Trophoblast cell (in vitro differentiated cells and primary cell): ENCODE data around the gene SLC5A8.

ENCODE experiments used
- DNase-seq, 2 donors: peaks; one replicate each; pipeline ENCODE4 v3.0.0-alpha.2; 2016
- H2AFZ ChIP-seq: 2 replicates; pipeline ENCODE4 v1.6.1; 2013; ENCODE audit warnings: low read length, moderate library complexity, mild to moderate bottlenecking; ENCODE audit not compliant: insufficient read depth, poor library complexity
- H2AK5ac ChIP-seq: 2 replicates; pipeline ENCODE4 v1.6.1; 2013; ENCODE audit warnings: mild to moderate bottlenecking, low read length
- H2BK120ac ChIP-seq: 2 replicates; pipeline ENCODE4 v1.6.1; 2013; ENCODE audit warnings: low read length, mild to moderate bottlenecking, moderate library complexity; ENCODE audit not compliant: insufficient read depth, poor library complexity
- H2BK12ac ChIP-seq: 2 replicates; pipeline ENCODE4 v1.6.1; 2013; ENCODE audit warnings: mild to moderate bottlenecking, low read length, moderate library complexity
- H2BK5ac ChIP-seq: 2 replicates; pipeline ENCODE4 v1.6.1; 2013; ENCODE audit warnings: low read length, low read depth, moderate library complexity, mild to moderate bottlenecking; ENCODE audit not compliant: poor library complexity
- H3K14ac ChIP-seq: 2 replicates; pipeline ENCODE4 v1.6.1; 2013; ENCODE audit warnings: mild to moderate bottlenecking, low read length
- H3K18ac ChIP-seq: 2 replicates; pipeline ENCODE4 v1.6.1; 2013; ENCODE audit warnings: mild to moderate bottlenecking, low read length
- H3K23ac ChIP-seq: 2 replicates; pipeline ENCODE4 v1.6.1; 2013; ENCODE audit warnings: low read length
- H3K27ac ChIP-seq: 2 replicates; pipeline ENCODE4 v1.5.1; 2013; ENCODE audit warnings: low read depth, mild to moderate bottlenecking, inconsistent platforms, low read length, moderate library complexity
- H3K27me3 ChIP-seq: 2 replicates; pipeline ENCODE4 v1.6.1; 2013; ENCODE audit warnings: inconsistent platforms, mild to moderate bottlenecking, low read length, moderate library complexity; ENCODE audit not compliant: insufficient read depth
- H3K36me3 ChIP-seq, 2 experiments: 1 replicate in 1 of 2; 2 replicates in 1 of 2; pipeline ENCODE4 v1.6.1; 2013; ENCODE audit warnings: low read length in 2 of 2, mild to moderate bottlenecking in 2 of 2, moderate library complexity in 1 of 2; ENCODE audit not compliant: insufficient read depth in 2 of 2, control insufficient read depth in 1 of 2
- H3K4ac ChIP-seq: 2 replicates; pipeline ENCODE4 v1.6.1; 2013; ENCODE audit warnings: low read depth, mild to moderate bottlenecking, low read length, moderate library complexity
- H3K4me1 ChIP-seq, 2 experiments: 1 replicate in 1 of 2; 2 replicates in 1 of 2; pipeline ENCODE4 v1.6.1; 2013; ENCODE audit warnings: low read length in 2 of 2, mild to moderate bottlenecking in 2 of 2, moderate library complexity in 1 of 2; ENCODE audit not compliant: insufficient read depth in 2 of 2, control insufficient read depth in 1 of 2
- H3K4me2 ChIP-seq: 2 replicates; pipeline ENCODE4 v1.6.1; 2013; ENCODE audit warnings: inconsistent platforms, mild to moderate bottlenecking, low read length, moderate library complexity
- H3K4me3 ChIP-seq: 2 replicates; pipeline ENCODE4 v1.5.1; 2013; ENCODE audit warnings: mild to moderate bottlenecking, low read depth, low read length, inconsistent platforms
- H3K79me1 ChIP-seq: one replicate; pipeline ENCODE4 v1.6.1; 2013; ENCODE audit warnings: low read length
- H3K79me2 ChIP-seq: 2 replicates; pipeline ENCODE4 v1.6.1; 2013; ENCODE audit warnings: low read length, mild to moderate bottlenecking; ENCODE audit not compliant: control insufficient read depth, insufficient read depth, poor library complexity
- H3K9ac ChIP-seq: 2 replicates; pipeline ENCODE4 v1.6.1; 2013; ENCODE audit warnings: mild to moderate bottlenecking, low read length
- H3K9me3 ChIP-seq: 2 replicates; pipeline ENCODE4 v1.6.1; 2013; ENCODE audit warnings: low read depth, mild to moderate bottlenecking, control low read depth, inconsistent platforms, low read length; ENCODE audit not compliant: insufficient read depth
- H4K12ac ChIP-seq: 2 replicates; pipeline ENCODE4 v1.6.1; 2013; ENCODE audit warnings: low read depth, mild to moderate bottlenecking, low read length, moderate library complexity
- H4K8ac ChIP-seq: 2 replicates; pipeline ENCODE4 v1.6.1; 2013; ENCODE audit warnings: low read depth, mild to moderate bottlenecking, low read length, moderate library complexity
- H4K91ac ChIP-seq: one replicate; pipeline ENCODE4 v1.6.1; 2013; ENCODE audit warnings: low read depth, mild to moderate bottlenecking, low read length, moderate library complexity
- WGBS: extraction: QIAGEN DNeasy Blood & Tissue Kit; methylation state at CpG from one replicate; pipeline ENCODE4 v1.1.7; 2013; ENCODE audit warnings: missing lambda C conversion rate; ENCODE audit not compliant: insufficient read length, insufficient coverage; ENCODE audit errors: extremely low coverage; 5-methylcytosine and 5-hydroxymethylcytosine counted together

Gene SLC5A8

GRCh38 chr12:101216810-101217209 lies 6.8 kb upstream of the SLC5A8 start:
- Histone ChIP-seq H3K23ac (no peak overlapping the region), H3K4me2 (no peak overlapping the region), H4K8ac (no peak overlapping the region), H3K27me3 (no peaks in the 10 kb centered on the region), H2BK5ac (no peak overlapping the region), H4K12ac (no peak overlapping the region), H2BK120ac (no peak overlapping the region), H4K91ac (no peak overlapping the region), H3K36me3 (no peaks in the 10 kb centered on the region), H2AK5ac (no peak overlapping the region), H3K9ac (no peak overlapping the region), H3K4me3 (no peak overlapping the region), H3K14ac (no peak overlapping the region), H3K79me2 (no peaks in the 10 kb centered on the region), H3K18ac (no peak overlapping the region), H3K27ac (no peak overlapping the region), H3K79me1 (no peaks in the 10 kb centered on the region), H3K4ac (no peak overlapping the region), H2BK12ac (no peak overlapping the region), H3K9me3 (peaks cover 7% of the 10 kb centered on the region), H2AFZ (no peak overlapping the region), H3K4me1 (no peaks in the 10 kb centered on the region)
- DNase-seq = no peak
- WGBS = 100% methylated on average over 1 of the region's 2 CpGs

GRCh38 chr12:101207086-101207780 lies 2.8 kb downstream of the SLC5A8 start:
- Histone ChIP-seq H3K36me3 (no peaks in the 10 kb centered on the region), H3K18ac (no peak overlapping the region), H3K4me3 (no peak overlapping the region), H2AK5ac (no peak overlapping the region), H3K4ac (no peak overlapping the region), H3K4me1 (peaks cover 0 to 7% of the 10 kb centered on the region in 2 experiments), H2BK120ac (no peak overlapping the region), H3K79me1 (no peaks in the 10 kb centered on the region), H4K91ac (no peak overlapping the region), H3K14ac (no peak overlapping the region), H4K8ac (no peak overlapping the region), H2BK12ac (no peak overlapping the region), H3K27ac (no peak overlapping the region), H2AFZ (no peak overlapping the region), H3K23ac (peak overlapping the region; percentile 10), H3K9ac (no peak overlapping the region), H3K79me2 (no peaks in the 10 kb centered on the region), H3K9me3 (no peaks in the 10 kb centered on the region), H3K27me3 (peaks cover 4% of the 10 kb centered on the region), H2BK5ac (no peak overlapping the region), H3K4me2 (no peak overlapping the region), H4K12ac (no peak overlapping the region)
- DNase-seq = no peak
- WGBS = no CpG with 5 or more reads among the region's 5 CpGs

- Histone ChIP-seq H3K14ac (no peak overlapping the region), H2AK5ac (no peak overlapping the region), H3K27ac (no peak overlapping the region), H2BK12ac (no peak overlapping the region), H2BK5ac (no peak overlapping the region), H3K79me2 (no peaks in the 10 kb centered on the region), H3K4me1 (peaks cover 0 to 3% of the 10 kb centered on the region in 2 experiments), H3K4me3 (no peak overlapping the region), H3K9ac (no peak overlapping the region), H4K12ac (no peak overlapping the region), H3K23ac (no peak overlapping the region), H3K4ac (no peak overlapping the region), H4K91ac (no peak overlapping the region), H2AFZ (no peak overlapping the region), H4K8ac (no peak overlapping the region), H2BK120ac (no peak overlapping the region), H3K9me3 (no peaks in the 10 kb centered on the region), H3K79me1 (no peaks in the 10 kb centered on the region), H3K4me2 (no peak overlapping the region), H3K27me3 (peaks cover 4% of the 10 kb centered on the region), H3K18ac (no peak overlapping the region), H3K36me3 (no peaks in the 10 kb centered on the region)
- no CpG with 5 or more reads among the region's 4 CpGs for WGBS
- DNase-seq = no peak
Measured at GRCh38 chr12:101204602-101205304, 5.3 kb downstream of the SLC5A8 start.

- Histone ChIP-seq H4K12ac (no peak overlapping the region), H2AFZ (no peak overlapping the region), H3K36me3 (no peaks in the 10 kb centered on the region), H2BK120ac (no peak overlapping the region), H3K18ac (no peak overlapping the region), H3K27me3 (no peaks in the 10 kb centered on the region), H3K27ac (no peak overlapping the region), H3K23ac (no peak overlapping the region), H3K79me2 (no peaks in the 10 kb centered on the region), H2AK5ac (no peak overlapping the region), H3K4me2 (no peak overlapping the region), H4K8ac (no peak overlapping the region), H3K79me1 (no peaks in the 10 kb centered on the region), H4K91ac (no peak overlapping the region), H3K9ac (no peak overlapping the region), H3K4me3 (no peak overlapping the region), H3K14ac (no peak overlapping the region), H2BK12ac (no peak overlapping the region), H2BK5ac (no peak overlapping the region), H3K4ac (no peak overlapping the region), H3K4me1 (no peaks in the 10 kb centered on the region), H3K9me3 (no peaks in the 10 kb centered on the region)
- WGBS = no CpG with 5 or more reads among the region's 1 CpG
- no peak for DNase-seq
Measured at GRCh38 chr12:101200824-101201223, 9.2 kb downstream of the SLC5A8 start.
